ENCODE measurements around the gene ATP5PB.

The ATP5PB gene, protein sequence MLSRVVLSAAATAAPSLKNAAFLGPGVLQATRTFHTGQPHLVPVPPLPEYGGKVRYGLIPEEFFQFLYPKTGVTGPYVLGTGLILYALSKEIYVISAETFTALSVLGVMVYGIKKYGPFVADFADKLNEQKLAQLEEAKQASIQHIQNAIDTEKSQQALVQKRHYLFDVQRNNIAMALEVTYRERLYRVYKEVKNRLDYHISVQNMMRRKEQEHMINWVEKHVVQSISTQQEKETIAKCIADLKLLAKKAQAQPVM

GRCh38 chr1:111448918-111449702 is at the start of gene ATP5PB, which contains the start of gene WDR77:
Gene ATP5PB, plus strand, starts transcription at chr1:111449464. Its CDS starts 78 bp downstream, at chr1:111449542.
Gene WDR77, minus strand, starts transcription at chr1:111449256. Its CDS starts 87 bp downstream, at chr1:111449169.
- peak; percentile 85 for DNase-seq (ENCODE audit: low spot score)

- peak; percentile 35 for DNase-seq (ENCODE audit: low spot score)
Observed at GRCh38 chr1:111399792-111400610, 49.3 kb upstream of the ATP5PB start.

GRCh38 chr1:111402083-111402482 is 47.2 kb upstream of the ATP5PB start:
- no peak for DNase-seq (ENCODE audit: low spot score)

DNA sequence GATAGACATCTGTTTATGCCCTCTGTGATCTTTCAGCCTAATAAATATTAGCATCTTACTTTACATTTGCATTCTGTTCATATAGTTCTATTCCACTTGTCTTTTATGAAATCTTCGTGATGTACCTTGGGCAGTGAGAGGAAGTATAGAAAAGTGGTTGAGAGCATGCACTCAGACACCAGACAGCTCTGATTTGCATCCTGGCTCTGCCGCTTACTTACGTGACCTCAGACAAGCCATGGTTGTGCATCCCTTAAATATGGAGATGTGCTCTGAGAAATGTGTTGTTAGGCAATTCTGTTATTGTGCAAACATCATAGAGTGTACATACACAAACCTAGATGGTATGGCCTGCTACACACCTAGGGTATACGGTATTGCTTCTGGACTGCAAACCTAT is 44.7 kb upstream of the ATP5PB start:
- no peak for DNase-seq (ENCODE audit: low spot score)

DNA sequence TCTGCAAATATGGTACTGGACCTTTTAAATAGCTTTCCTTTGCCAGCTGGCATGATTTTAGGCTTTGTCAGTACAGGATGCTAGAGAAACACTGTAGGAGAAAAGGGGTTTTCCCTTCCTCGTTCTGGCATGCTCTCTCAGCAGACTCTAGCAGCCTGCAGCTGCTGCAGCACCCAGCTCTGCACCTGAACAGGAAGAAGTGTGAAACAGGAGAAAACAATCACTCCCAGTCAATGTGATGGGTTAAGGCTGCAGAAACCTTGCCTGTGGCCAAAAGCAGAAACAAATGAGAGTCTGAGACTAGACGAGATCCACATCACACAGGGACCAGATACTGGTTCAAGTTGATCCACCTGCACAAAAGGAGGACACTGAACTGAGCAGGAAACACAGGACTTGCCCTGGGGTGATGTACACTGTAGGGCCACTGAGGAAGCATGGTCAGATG is 42.9 kb upstream of the ATP5PB start:
- DNase-seq (ENCODE audit: low spot score): no peak

DNA sequence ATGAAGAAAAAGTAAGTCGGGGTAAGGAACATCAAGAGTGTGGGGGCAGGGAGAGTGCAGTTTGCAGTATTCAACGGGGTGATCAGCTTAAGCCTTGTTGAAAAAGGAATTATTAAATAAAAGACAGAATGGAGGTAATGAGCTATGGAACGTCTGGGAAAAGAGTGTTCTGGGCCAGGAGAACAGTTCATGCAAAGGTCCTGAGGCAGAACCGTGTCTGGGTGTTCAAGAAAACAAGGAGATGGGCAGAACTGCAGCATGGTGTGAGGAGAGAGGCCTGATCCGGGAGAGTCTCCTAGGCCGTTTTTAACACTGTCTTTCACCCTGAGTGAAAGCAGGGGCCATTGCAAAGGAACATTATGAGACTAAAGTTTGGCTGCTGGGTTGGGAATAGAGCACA is 42.0 kb upstream of the ATP5PB start:
- no peak for DNase-seq (ENCODE audit: low spot score)

DNA sequence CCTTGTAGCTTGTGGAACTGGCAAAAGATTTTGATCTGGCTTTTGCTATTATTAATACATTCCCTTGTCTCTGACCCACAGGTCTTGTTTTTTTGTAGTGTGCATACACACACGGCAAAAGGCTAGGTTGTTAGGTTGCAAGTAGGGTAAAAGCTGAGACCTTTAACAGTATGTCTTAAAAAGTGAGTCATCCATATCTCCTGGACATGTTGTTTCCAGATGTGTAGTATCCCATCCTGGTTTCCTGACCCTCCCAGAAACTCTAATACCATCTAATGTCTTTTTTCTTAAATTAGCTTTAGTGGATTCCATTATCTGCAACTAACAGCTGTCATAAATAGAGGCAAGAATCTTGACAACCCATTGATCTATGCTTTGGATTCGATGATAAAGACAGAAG is 36.4 kb upstream of the ATP5PB start:
- DNase-seq (ENCODE audit: low spot score): no peak

DNA sequence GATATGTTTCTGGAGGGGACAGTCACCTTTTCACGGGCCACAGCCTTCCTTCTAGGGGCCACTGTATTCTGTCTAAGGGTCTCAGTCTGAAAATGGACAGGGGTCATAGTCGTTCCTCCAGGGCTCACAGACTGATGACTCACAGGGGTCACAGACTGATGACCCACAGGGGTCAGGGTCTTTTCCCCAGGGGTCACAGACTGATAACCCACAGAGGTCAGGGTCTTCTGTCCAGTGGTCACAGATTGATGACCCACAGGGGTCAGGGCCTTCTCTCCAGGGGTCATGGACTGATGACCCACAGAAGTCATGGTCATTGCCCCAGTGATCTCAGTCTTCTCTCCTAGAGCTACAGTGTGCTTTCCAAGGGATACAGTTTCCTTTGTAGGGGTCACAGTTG is 34.5 kb upstream of the ATP5PB start:
- no peak for DNase-seq (ENCODE audit: low spot score)

- no peak for DNase-seq (ENCODE audit: low spot score)
Observed at GRCh38 chr1:111415461-111415860, 33.8 kb upstream of the ATP5PB start.

- peak; percentile 68 for DNase-seq (ENCODE audit: low spot score)
Observed at GRCh38 chr1:111417755-111418154, 31.5 kb upstream of the ATP5PB start.

- DNase-seq (ENCODE audit: low spot score): no peak
Observed at GRCh38 chr1:111419037-111419436, 30.2 kb upstream of the ATP5PB start.

DNA sequence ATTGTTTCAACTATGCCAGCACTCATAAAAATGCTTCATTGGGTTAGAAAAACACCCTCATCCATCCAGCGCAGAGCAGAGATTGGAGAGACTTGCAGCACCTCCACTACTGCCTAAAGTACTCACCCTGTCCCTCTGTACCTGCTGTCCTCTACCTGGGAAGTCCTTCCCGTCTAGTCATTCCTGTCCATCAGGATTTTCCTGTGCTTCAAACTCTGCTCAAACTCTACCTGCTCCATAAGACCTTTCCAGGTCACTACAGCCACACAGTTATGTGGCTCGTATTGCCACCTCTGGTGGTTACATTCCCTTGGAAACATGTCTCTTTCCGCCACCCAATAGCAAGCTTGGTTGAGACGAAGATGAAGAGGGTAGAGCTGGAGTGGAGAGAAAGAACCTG is 28.9 kb upstream of the ATP5PB start:
- DNase-seq (ENCODE audit: low spot score): no peak

- peak; percentile 17 for DNase-seq (ENCODE audit: low spot score)
Observed at GRCh38 chr1:111422546-111423391, 26.5 kb upstream of the ATP5PB start.

DNA sequence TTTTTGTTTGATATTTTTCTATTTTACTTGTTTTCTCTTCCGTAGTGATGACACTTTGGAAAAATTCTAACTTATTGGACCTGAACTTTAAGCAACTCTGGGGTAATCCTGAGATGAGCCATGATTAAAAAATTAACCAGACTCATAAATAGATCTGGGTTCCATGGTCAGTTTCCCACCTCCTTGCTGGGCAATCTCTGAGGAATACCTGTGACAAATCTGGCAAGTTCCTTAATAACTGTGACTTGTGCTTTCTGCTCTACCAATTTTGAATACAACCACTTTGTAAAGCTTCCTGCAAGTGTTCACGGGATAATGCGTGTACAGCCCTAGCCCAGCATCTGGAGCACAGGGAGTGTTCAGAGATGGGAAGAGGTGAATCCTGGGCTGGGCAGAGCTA is 25.0 kb upstream of the ATP5PB start:
- DNase-seq (ENCODE audit: low spot score): no peak

GRCh38 chr1:111436726-111437125 is 12.5 kb upstream of the ATP5PB start:
- no peak for DNase-seq (ENCODE audit: low spot score)

- no peak for DNase-seq (ENCODE audit: low spot score)
Observed at GRCh38 chr1:111439461-111440351, 9.6 kb upstream of the ATP5PB start.

GRCh38 chr1:111441573-111442192 is 7.6 kb upstream of the ATP5PB start:
- peak; percentile 45 for DNase-seq (ENCODE audit: low spot score)

GRCh38 chr1:111442457-111442856 is 6.8 kb upstream of the ATP5PB start:
- DNase-seq (ENCODE audit: low spot score): no peak

GRCh38 chr1:111444031-111444430 is 5.2 kb upstream of the ATP5PB start:
- no peak for DNase-seq (ENCODE audit: low spot score)

- DNase-seq (ENCODE audit: low spot score): no peak
Observed at GRCh38 chr1:111446546-111446945, 2.7 kb upstream of the ATP5PB start.

All from HuH-7 (cell line).